HuH-7.5 (cell line): ENCODE measurements around the gene JAKMIP1.

Experiments
- DNase-seq: peaks from one replicate; pipeline ENCODE4 v3.0.0; 2011; ENCODE audit warnings: low spot score

JAKMIP1 gene

DNA sequence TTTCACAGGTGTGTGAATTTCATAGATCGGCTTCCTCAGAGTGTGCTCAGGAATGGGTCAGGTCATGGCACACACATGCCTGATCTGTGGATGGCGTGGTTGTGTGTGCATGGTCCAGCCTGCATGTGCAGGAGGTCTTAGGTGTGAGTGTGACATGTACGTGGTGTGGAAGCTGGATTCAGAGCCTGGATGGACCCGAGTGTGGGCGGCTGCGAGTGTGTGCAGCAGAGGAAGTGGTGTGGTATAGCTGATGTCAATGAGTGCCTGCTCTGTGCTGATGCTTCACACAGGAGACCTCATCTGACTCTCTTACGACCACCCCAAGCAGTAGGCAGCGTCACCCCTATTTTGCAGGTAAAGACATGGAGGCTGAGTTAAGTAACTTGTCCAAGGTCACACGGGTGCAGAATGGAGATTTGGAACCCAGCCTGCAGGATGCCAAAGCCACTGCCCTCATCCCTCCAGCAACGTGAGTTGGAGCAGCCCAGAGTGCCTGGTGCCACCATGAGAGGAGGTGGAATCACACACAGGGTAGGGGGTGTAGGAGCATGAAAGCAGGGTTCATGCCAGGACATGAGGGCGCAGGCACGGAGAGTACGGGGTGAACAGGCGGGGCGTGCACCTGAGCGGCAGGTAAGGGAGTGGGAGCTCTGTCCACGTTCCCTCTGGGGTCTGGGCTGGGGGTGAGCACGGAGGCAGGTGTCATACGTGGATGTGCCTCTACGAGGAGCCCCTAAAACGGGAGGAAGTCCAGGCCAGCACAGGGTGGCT lies 157.9 kb downstream of the JAKMIP1 start:
- no peak for DNase-seq

DNA sequence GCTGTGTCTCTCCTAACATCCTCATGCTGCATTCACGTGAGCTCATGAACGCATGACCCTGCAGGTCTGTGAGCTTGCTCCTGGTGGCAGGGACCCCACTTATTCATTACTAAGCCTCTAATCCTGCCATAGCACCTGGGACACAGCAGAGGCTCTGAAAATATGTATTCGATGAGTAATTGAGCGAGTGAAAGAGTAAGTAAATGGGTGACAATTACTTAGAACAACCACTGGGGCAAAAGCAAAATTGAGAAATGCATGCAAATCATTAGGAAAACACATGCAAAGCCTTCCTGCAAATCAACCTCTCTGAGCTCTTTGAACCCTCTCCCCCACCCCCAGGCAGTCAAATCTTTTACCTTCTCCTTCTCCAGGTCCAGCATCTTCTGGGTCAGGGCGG lies 158.5 kb downstream of the JAKMIP1 start:
- DNase-seq, result no peak

DNA sequence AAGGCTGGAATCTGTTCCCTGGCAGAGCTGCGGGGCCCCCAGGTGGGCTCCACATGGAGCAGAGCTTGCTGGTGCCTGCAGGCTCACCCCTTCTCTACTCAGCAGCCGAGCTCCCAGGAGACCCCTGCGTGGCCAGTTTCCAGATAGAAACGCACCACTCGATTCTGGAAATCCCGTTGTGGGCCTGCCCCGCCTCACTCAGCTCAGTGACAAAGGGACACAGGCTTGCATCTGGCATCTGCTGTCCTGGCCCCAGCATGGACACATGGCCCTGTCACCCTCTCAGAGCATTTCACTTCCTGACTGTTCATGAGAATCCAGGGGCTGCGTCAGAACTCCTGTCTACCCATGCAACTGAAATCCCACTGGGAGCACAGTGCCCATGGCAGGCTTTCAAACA lies 161.6 kb downstream of the JAKMIP1 start:
- no peak for DNase-seq

DNA sequence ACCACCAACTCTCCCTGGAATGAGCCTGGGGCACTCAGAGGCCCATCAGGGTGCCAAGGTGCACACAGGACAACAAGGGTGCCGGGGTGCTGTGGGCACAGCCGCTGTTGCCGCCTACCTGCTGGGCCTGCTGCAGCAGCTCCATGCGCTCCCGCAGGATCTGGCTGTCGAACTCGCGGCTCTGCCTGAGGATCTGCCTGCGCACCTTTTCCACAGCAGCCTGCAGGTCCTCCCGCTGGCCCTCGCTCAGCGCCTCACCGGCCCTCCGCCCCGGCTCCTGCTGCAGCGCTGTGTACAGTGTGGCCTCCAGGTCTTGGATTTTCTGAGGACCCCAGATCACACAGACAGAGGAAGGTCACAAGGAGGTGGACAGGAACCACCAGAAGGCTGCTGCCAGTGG lies 164.6 kb downstream of the JAKMIP1 start:
- DNase-seq, result no peak

DNA sequence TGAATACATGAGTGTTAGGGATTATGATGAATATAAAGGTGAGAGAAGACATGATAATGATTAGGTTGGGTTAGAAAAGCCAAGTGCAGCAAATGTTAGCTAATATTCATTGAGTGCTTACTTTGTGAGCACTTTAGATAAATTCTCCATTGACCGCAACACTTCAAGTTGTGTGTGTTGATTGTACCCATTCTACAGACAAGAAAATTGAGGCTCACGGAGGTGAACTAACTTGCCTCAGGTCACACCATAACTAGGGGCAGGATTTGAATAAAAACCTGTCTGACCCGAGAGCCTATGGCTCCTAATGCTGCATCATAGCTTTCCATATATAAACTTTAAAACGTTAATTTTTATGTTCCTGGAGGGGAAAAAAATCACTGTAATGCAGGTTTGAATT lies 167.0 kb downstream of the JAKMIP1 start:
- no peak for DNase-seq

DNA sequence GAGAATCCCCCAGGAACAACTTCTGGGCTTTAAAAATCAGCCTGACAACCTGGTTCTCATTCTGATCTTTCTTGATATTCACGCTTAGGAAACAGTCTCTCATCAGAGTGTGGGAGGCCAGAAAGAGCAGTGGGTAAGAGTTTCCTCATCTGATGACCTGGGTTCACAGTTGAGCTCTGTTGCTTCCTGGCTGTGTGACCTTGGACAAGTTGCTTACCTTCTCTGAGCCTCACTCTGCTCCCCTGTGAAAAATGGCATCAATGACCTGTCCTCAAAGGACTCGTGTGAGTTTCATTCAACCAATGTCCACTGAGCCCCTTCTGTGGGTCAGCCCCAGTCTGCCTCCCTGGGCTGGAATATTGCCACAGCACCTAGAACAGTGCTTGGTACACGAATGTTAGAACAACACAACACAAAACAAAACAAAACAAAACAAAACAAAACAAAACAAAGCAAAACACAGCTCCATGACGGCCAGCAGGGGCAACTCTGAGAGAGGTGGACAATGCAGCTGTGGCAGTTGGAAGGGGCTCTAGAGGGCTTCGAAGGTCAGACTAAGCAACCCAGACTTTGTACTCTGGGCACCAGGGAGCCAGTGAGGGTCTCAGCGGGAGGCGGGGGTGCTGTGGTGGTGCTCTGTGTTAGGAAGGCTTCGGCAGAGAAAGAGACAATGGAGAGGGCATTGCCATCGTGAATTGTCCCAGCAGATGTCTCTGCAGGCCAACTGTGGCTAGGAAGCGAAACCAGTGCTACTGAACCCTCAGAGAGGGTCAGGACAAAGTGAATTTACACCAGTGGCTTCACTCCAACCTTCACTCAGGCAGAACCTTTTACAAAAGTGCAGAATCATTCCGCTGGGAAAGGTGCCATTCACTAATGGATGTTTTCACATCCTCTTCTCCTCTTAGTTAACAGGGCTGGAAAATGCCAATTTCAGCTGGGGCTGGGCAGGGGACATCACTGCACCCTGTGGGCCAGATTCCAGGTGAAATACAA lies 167.8 kb downstream of the JAKMIP1 start:
- no peak for DNase-seq

DNA sequence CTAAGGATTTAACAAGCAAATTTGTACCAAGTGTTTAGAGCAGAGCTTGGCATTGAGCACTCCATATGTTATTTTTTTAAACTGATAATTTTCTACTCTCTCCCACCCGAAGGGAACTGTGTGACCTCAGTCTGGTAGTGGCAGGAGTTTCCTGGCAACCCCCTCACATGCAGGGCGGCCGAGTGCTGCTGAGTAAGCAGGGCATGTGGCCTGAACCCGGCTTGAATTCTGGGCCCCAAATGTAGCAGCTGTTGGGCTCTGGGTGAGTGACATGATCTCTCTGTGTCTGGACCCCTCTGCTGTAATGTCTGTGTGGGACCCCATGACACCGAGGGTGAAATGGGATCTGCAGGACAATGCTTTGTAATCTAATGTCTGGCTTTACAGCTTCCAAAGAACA lies 168.5 kb downstream of the JAKMIP1 start:
- no peak for DNase-seq

DNA sequence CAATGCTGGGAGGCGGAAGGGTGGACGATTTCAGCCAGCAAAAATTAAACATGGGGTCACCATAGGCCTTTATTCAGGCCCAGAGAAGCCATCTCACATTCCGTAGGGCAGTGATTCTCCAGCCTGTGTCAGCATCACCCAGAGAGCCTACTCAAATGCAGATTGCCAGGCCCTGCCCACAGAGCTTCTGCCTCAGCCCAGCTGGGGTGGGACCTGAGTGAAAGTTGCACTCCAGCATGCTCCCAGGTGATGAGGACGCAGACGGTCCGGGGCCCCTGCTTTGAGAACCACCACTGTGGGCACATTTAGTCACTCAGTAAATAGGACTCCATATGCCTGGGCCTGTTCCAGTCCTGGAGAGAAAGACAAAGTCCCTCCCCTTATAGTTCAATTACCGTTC lies 169.7 kb downstream of the JAKMIP1 start:
- DNase-seq, result no peak

DNA sequence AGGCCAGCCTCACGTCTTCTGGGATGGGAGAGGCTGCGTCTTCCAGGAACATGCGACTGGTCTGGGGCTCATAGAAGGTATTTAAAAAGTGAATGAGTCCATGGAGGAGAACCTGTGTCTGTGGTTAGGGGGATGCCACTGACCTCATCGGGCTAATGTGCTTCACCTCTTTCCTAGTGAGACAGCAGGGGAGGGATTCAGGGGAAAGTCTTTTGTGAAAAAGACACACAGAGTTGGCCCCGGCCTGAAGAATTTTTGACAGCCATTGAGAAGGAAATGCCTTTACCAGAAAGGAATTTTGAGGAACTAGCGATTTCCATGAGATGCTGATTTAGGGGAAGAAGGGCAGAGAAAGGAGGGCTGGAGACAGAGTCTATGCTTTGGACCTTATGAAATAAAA lies 171.1 kb downstream of the JAKMIP1 start:
- no peak for DNase-seq

DNA sequence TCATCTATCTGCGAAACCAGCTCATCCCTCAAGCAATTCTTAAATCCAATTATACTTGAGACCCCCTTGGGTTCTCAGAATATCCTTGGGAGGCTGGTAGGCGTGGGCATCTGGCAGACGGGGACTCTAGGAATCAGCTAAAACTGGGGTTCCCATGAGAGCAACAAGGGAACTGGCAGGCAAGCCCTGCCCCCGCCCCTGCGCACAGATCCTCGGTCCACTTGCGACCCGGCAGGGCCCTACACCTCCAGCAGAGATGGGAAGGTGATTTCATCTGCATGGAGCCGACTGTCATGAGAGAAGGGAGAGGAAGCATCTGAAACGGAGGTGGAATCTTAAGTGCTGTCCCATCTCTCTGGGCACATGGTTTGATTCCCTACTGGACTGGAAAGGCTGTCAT lies 172.2 kb downstream of the JAKMIP1 start:
- no peak for DNase-seq

DNA sequence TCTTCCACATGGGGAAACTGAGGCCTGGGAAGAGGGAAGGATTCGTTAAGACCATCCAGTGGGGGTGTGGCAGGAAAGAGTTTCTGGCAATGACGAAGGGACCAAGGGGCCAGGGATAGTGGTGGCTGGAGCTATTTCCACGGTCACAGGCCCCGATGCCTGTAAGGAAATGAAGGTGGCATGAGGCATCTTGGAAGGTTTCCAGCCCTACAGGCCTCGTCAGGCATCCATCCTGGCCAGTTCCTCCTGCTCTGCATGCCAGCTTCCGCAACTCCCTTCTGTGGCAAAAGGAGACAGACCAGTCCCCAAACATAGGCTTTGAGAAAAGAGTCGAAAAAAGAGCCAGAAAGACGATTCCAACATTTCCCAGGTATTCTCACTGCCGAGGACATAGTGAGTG lies 173.0 kb downstream of the JAKMIP1 start:
- no peak for DNase-seq

DNA sequence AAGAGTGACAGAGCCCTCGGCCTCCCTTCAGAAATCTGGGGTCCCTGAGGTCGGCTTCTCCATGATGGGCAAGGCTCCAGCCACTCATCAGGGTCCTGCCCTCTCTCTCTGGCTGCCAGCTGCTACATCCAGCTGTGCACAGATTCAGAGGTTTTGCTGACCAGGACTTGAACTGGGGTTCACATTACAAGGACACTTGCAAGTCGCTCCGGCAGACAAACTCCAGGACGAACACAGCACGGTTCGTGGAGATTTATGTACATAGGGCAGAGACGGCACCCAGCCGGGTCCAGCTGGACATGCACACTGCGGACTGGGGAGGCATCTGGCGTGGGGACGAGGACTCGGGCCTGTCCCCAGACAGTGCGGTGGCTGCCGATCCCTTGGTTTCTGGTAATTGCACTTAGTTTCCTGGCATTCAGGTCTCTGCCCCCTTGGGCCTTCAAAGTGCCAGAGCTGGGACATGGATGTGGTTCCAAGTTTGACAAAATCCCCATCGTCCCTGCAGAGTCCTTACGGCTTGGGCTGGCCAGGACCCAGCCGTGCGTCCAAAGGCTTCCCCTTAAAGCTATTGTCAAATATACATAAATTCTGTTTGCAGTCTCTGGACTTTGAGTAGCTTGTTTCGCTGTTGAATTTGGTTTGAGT lies 175.9 kb downstream of the JAKMIP1 start:
- no peak for DNase-seq

DNA sequence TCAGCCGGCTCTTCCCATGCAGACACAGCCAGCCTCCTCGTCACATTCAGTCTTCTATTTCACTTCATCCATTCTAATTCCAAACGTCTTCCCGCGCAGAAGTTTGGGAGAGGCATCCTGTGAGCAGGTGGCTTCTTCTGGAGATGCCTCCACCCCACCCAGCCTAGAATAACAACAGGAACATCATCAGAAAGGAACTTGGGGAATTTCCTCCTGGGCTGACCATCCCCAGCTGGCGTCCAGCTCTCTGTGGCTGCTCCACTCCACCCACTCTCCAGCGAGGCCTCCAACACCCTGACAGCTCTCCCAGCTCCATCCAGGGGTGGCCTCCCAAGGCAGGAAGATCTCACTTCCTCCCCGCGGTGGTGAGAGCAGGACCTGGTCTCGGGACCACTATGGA lies 176.6 kb downstream of the JAKMIP1 start:
- no peak for DNase-seq

DNA sequence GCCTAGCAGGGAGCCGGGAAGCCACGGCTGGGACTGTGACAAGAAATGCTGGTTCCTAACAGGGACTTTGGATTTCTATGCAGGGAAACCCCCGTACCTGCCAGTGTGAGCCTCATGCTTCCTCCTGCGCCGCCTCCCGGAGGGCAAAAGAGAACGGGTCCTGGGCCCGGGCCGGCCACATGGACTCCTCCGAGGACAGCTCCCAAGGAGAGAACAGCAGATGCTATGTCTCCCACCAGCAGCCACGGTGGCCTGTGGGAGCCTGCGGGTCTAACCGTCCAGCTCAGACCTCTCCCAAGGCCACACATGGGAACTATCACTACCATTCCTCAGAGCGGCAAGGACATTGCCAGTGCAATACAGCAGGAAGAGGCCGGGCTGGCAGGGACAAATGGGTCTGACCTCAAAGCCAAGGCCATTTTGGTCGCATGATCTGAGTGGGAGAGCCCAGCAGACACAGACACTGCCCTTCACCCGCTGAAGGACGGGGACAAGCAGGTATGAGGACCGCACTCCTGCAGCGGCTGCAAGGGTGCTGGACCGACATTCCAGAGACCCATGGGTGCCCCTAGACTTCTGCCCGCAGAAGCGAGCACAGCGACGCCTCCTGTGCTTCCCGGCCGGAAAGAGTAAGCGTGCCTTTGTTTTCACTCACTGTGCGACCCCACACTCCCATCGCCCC lies 177.6 kb downstream of the JAKMIP1 start:
- no peak for DNase-seq

DNA sequence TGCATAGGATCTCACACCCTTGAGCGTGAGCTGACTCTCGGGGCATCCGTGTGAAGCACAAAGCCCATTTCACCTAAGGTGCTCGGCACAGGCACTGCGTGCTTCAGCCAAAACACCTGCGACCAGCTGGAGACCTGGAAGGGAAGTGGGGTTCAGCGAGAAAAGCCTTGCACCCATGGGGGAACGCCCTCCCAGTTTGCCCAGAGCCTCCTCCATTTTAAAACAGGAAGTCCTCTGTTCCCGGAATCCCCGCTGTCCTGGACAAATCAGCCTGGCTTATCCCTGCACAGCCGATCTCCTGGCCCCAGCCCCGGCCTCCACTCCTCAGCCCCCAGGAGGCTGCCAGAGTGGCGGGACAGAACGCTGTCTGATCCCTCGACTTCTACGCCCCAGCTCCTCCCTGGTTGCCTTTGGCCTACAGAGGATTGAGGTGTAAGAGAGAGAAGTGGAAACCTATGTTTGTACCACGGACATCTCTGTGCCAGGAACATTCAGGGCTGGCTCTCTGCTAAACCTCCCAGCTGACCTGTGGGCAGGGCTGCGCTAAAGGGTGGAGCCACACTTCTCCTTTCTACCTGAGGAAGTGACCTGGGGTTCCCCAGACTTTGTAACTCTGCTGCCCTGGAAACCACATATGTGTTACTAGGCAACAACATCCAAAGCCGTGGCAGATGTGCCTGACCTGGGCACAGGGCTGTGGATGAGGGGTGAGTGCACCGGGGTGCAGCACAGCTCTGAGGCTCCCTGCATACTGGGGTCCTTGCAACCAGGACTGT lies 178.3 kb downstream of the JAKMIP1 start:
- DNase-seq, result no peak

DNA sequence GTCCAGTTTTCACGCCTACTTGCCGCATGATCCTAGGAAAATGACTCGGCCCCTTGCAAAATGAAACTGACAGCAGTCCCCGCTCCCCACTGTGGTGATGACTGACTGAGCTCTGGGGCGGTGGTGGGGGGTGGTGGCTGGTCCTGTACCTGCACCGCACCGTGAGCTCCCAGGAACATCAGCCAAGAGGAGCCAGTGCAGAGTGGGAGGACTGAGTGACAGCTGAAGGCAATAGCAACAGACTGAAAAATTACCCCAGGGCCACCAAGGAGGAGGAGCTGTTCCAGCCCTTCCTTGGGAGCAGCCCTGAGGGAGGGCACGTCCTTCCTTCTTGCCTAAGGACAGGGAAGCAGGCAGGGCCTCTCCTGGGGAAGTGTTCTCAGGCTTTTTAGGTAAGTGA lies 179.7 kb downstream of the JAKMIP1 start:
- no peak for DNase-seq

DNA sequence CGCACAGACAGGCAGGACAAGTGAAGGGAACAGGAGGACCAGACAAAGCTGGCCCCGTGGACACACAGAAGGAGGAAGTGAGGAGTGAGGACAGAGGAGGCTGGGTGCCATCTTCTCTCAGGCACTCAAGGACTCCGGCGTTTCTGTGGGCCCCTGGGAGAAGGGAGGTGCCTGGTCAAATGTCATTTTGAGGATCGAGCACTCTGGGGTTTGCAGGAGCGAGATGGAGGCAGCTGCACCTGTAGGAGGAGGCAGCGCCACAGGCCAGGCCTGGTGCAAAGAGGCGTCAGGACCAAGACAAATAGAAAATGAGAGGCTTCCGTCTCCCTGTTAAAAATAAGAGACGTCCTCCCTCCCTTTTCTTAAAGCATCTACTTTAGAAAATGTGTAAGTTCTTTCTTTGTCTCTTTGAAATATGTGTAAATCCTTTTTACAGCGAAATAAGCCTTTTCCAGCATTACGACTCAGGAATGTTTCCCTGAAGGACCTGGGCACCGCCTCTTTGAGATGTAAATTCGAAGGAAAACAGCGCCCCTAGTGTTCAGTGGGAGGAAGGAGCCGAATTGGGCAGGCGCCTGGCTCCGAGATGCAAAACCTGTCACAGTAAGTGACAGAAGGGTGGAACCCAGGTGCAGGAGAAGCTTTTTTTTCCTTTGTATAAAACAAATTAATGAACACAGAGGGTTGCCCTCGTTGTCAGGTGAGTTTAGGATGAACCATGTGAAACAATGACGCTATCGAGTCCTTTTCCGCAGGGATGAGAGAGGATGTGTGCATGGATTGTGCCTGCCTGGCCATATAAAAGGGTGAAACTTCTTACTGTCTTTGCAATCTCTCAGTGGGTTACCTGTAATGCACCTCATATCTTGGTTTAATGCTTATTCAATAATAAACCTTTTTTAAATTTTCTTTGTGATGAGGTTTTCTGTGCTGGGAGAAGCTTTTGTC lies 180.8 kb downstream of the JAKMIP1 start:
- DNase-seq, result peak; percentile 55

DNA sequence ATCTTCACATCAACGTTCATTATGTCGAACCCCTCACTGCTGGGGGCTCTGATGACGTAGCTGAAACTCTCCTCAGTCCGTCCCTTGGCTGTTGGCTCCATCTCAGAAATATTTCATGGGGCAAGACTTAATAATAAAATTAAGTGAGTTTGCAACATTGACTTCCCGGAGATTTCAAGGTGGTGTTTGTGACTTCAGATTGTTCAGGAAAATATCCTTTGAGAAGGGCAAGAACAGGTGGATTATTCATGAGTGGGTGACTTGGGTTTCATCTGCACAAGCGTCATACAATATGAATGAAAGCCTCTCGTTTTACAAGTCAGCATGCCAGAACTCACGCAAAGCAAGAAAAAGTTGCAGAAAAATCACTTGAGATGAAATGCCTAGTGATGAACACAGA lies 182.0 kb downstream of the JAKMIP1 start, which contains the start of gene C4orf50:
C4orf50 (minus strand) TSS at position 101 of the 400 bp plus-strand sequence.
- DNase-seq, result no peak

DNA sequence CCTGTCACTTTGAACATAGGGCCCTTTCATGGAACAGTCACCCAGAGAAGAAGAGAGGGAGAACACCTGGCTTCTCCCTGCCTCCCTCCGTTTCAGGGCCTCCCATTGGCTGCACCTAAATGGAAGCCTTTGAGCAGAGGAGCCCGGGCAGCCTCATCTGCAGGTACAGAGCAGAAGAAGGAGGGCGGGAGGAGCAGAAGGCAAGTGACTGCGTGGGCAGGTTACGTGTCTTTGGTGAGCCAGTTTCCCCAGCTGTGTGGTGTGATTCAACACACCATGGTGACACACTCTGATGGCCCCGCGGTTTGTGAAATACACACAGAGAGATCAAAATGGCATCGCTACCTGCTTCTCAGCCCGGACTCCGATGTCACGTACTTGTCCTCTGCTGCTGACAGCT lies 182.5 kb downstream of the JAKMIP1 start:
- no peak for DNase-seq

DNA sequence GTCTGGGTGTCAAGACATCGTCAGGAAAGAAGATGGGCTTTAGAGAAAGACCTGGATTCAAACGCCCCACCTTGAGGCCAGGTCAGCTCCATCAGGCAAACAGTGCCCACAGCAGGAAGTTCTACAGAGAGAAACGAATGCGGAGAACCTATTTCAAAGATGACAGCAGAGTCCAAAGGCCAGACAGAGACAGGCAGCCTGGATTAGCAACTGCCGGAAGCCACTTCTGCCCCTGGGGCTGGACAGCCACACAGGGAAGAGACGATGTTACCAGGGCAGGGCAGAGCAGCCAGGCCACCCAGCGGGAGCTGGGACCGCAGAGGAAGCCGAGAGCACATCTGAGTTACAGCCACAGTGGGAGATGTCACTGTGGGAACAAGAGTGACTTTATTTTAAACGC lies 183.3 kb downstream of the JAKMIP1 start:
- DNase-seq, result no peak
